ENCODE results near the gene ALDH3A2.
"Not testable (repeated sequence)": the region's sequence is repeated elsewhere in the genome, so short reads cannot be mapped to it uniquely, and the experiment has no call there.

The ALDH3A2 gene

GRCh38 chr17:19683117-19683516 lies 34.6 kb downstream of the ALDH3A2 start:
- DNase-seq: peak; percentile 31

- not testable (repeated sequence) for DNase-seq
Observed at GRCh38 chr17:19684909-19685580, 36.5 kb downstream of the ALDH3A2 start.

GRCh38 chr17:19686400-19687090 lies 38.0 kb downstream of the ALDH3A2 start:
- DNase-seq: no peak

GRCh38 chr17:19702217-19702641 lies 53.7 kb downstream of the ALDH3A2 start:
- DNase-seq: peak; percentile 18

- DNase-seq: peak; percentile 61
Observed at GRCh38 chr17:19703106-19703827, 54.7 kb downstream of the ALDH3A2 start.

GRCh38 chr17:19703828-19704613 lies 55.5 kb downstream of the ALDH3A2 start:
- DNase-seq: peak; percentile 80

- DNase-seq: peak; percentile 47
Observed at GRCh38 chr17:19705201-19705600, 56.6 kb downstream of the ALDH3A2 start.

- DNase-seq: peak; percentile 63
Observed at GRCh38 chr17:19705771-19706770, 57.5 kb downstream of the ALDH3A2 start.

- peak; percentile 64 for DNase-seq
Observed at GRCh38 chr17:19706791-19707727, 58.5 kb downstream of the ALDH3A2 start.

GRCh38 chr17:19707728-19708221 lies 59.2 kb downstream of the ALDH3A2 start:
- no peak for DNase-seq

- DNase-seq: peak; percentile 47
Observed at GRCh38 chr17:19708431-19709175, 60.1 kb downstream of the ALDH3A2 start.

GRCh38 chr17:19709841-19710240 lies 61.3 kb downstream of the ALDH3A2 start:
- DNase-seq: peak; percentile 24

- peak; percentile 48 for DNase-seq
Observed at GRCh38 chr17:19712436-19713004, 64.0 kb downstream of the ALDH3A2 start.

GRCh38 chr17:19713462-19713861 lies 64.9 kb downstream of the ALDH3A2 start:
- peak; percentile 59 for DNase-seq

- peak; percentile 51 for DNase-seq
Observed at GRCh38 chr17:19713901-19714361, 65.4 kb downstream of the ALDH3A2 start.

- DNase-seq: peak; percentile 61
Observed at GRCh38 chr17:19714542-19715411, 66.2 kb downstream of the ALDH3A2 start.

GRCh38 chr17:19716108-19717030 lies 67.8 kb downstream of the ALDH3A2 start, which contains the start of gene SLC47A2:
TSS of gene SLC47A2 (minus strand) at chr17:19716584. CDS start at chr17:19716555, 29 bp downstream.
- no peak for DNase-seq

Data from islet precursor cell (in vitro differentiated cells).